HG02763 (cell line): ENCODE measurements around the gene HLA-B.
"Not testable (repeated sequence)": the region's sequence is repeated elsewhere in the genome, so short reads cannot be mapped to it uniquely, and the experiment has no call there.

Experiments
- ATAC-seq: cut with Tn5 transposase; IDR thresholded peaks from one replicate; pipeline ENCODE4 v1.9.1; 2021; ENCODE audit warnings: mild to moderate bottlenecking, moderate library complexity; ENCODE audit not compliant: unreplicated experiment

The HLA-B gene

GRCh38 chr6:31385041-31385440 lies 28.1 kb upstream of the HLA-B start:
- no peak for ATAC-seq

GRCh38 chr6:31383149-31383548 lies 26.2 kb upstream of the HLA-B start:
- ATAC-seq: no peak

- ATAC-seq: no peak
These were observed 24.7 kb upstream of the HLA-B start for GRCh38 chr6:31381666-31382065.

GRCh38 chr6:31379850-31380249 lies 22.9 kb upstream of the HLA-B start:
- no peak for ATAC-seq

- ATAC-seq: no peak
These were observed 21.7 kb upstream of the HLA-B start for GRCh38 chr6:31378721-31379103.

GRCh38 chr6:31378062-31378720 lies 21.2 kb upstream of the HLA-B start:
- ATAC-seq: no peak

- ATAC-seq: no peak
These were observed 20.1 kb upstream of the HLA-B start for GRCh38 chr6:31377029-31377428.

- no peak for ATAC-seq
These were observed 18.7 kb upstream of the HLA-B start for GRCh38 chr6:31375699-31376098.

- ATAC-seq: not testable (repeated sequence)
These were observed 17.1 kb upstream of the HLA-B start for GRCh38 chr6:31374118-31374517.

- no peak for ATAC-seq
These were observed 11.5 kb upstream of the HLA-B start for GRCh38 chr6:31368461-31368860.

GRCh38 chr6:31366693-31367470 lies 9.9 kb upstream of the HLA-B start:
- peak; percentile 80 for ATAC-seq

GRCh38 chr6:31365864-31366263 lies 8.9 kb upstream of the HLA-B start:
- ATAC-seq: no peak

- no peak for ATAC-seq
These were observed 6.8 kb upstream of the HLA-B start for GRCh38 chr6:31363811-31364210.

- no peak for ATAC-seq
These were observed 5.8 kb upstream of the HLA-B start for GRCh38 chr6:31362751-31363150.

- ATAC-seq: no peak
These were observed 2.6 kb upstream of the HLA-B start for GRCh38 chr6:31359581-31359980.

- no peak for ATAC-seq
These were observed 1.3 kb upstream of the HLA-B start for GRCh38 chr6:31358302-31358701.

GRCh38 chr6:31357886-31358285 lies 907 bp upstream of the HLA-B start:
- ATAC-seq: no peak

GRCh38 chr6:31356216-31356945 lies 598 bp downstream of the HLA-B start:
- peak; percentile 19 for ATAC-seq

GRCh38 chr6:31355583-31355948 lies 1.4 kb downstream of the HLA-B start:
- ATAC-seq: no peak

- no peak for ATAC-seq
These were observed 2.0 kb downstream of the HLA-B start for GRCh38 chr6:31354864-31355582.

GRCh38 chr6:31354158-31354863 lies 2.7 kb downstream of the HLA-B start:
- no peak for ATAC-seq
